ENCODE results near the gene PPP1R15B.

DNA sequence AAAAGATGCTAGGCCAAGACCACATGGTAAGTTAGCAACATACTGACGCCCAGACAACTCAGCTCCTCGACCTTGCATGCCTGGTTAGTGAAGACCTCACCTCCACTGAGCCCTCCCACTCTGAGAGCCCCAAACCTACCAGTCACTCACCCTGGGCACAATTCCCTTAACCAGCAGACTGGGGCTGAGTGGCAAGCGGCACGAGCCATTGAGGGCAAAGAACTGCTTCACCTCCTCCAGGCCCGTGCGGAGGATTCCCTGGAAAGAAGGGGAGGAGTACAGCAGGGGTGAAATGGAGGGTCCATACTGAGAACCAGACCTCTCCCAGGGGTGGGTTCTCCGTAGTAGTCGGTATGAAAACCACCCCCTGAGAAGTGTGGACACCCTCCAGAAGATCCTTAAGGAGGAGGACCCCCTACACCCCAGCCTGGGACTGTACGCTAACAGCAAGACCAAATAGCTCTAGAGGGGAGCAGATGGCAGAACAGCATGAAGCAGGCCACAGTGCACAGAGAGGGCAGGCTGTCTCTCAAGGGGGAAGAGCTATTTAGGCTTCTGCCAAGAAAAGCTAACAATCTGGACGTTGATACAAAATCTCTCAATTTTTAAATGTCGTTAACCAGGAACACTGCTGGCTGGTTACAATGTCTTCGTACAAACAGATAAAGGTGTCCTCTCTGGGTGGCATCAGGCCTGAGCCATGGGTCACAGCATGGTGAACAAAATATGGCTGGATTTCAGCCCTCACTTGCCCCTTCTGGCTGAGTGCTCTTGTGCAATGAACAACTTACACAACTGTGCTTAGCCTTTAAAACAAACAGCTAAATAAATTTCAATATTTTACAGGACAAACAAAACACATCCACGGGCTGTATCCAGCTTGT lies 31.0 kb upstream of the PPP1R15B start:
- TF ChIP-seq, protein P1, sequence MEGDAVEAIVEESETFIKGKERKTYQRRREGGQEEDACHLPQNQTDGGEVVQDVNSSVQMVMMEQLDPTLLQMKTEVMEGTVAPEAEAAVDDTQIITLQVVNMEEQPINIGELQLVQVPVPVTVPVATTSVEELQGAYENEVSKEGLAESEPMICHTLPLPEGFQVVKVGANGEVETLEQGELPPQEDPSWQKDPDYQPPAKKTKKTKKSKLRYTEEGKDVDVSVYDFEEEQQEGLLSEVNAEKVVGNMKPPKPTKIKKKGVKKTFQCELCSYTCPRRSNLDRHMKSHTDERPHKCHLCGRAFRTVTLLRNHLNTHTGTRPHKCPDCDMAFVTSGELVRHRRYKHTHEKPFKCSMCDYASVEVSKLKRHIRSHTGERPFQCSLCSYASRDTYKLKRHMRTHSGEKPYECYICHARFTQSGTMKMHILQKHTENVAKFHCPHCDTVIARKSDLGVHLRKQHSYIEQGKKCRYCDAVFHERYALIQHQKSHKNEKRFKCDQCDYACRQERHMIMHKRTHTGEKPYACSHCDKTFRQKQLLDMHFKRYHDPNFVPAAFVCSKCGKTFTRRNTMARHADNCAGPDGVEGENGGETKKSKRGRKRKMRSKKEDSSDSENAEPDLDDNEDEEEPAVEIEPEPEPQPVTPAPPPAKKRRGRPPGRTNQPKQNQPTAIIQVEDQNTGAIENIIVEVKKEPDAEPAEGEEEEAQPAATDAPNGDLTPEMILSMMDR (IDR thresholded peaks at IDR 0.05), result no peak
- TF ChIP-seq POLR2A (IDR thresholded peaks at IDR 0.05), result no peak
